NCI-H2107 treated with DMSO at 0.1 percent for 48 hours (cell line): ENCODE data around the gene CPSF2.
"Not testable (repeated sequence)": the region's sequence is repeated elsewhere in the genome, so short reads cannot be mapped to it uniquely, and the experiment has no call there.

Experiments
- DNase-seq: peaks from one replicate; lab custom pipeline; 2025; ENCODE audit not compliant: unreplicated experiment; lab: John Stamatoyannopoulos, UW

CPSF2 gene

GRCh38 chr14:92154283-92154942 is 32.6 kb downstream of the CPSF2 start:
- no peak for DNase-seq

DNA sequence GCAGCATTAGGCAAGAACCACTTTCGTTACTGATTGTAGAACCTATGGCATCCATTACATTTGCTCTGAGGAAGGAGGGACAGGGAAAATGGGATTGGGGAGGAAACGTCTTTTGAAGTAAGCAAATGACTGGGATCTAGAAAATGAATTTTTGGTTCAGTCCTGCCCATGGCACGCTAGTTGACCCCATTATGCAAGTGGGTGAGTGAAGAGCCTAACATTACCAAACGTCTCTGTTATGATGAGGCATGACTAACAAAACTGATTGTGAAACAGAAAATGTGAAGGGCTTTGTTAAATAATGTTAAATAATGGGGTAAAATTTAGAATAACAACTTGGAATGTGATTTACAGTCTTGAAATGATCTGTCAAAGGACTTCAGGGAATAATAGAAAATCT is 38.9 kb downstream of the CPSF2 start:
- DNase-seq: no peak

GRCh38 chr14:92161521-92161920 is 39.8 kb downstream of the CPSF2 start:
- no peak for DNase-seq

DNA sequence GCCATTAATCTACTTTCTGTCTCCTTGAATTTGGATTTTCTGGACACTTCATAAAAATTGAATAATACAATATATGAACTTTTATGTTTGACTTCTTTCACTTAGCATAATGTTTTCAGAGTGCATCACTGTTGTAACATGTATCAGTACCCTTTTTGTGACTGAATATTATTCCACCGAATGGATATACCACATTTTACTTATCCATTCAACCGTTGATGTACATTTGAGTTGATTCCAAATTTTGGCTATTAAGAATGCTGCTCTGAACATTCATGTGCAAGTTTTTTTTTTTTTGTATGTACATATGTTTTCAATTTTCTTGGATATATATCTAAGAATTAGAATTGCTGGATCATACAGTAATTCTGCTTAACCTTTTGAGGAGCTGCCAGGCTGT is 43.2 kb downstream of the CPSF2 start:
- no peak for DNase-seq

DNA sequence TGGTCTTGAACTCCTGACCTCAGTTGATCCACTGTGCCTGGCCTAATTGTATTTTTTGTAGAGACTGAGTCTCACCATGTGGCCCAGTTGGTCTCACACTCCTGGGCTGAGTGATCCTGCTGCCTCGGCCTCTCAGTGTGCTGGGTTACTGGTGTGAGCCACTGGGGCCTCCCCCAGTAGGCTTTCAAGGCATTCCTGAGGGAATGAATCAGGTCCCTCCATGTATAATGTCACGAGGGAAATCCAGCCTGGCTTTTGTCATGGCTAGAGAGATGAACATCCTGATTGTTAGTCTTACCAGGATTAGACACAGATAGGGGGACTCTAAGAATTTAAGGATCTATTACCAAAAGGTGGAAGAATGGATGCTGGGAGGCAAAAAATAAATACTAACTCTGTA is 51.9 kb downstream of the CPSF2 start:
- DNase-seq: no peak

- no peak for DNase-seq
Measured at GRCh38 chr14:92175811-92176210, 54.0 kb downstream of the CPSF2 start.

DNA sequence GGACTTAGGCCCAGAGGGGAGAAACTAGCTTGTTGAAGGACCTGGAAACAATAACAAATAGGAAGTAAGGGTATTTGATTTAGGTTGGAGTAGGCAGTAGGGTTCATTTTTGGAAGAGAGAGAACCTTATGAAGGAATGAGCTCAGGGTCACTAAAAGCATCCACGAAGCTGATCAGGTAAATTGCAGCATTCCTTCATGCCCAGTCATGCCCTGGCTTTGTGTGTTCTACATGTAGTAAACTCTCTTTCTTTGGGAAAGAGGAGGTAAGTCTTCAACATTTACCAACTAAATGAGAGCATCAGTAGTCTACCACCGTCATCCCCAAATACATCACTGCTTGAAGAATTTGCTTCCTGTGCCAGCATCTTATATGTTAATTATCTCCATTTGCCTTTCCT is 54.7 kb downstream of the CPSF2 start:
- DNase-seq: no peak

DNA sequence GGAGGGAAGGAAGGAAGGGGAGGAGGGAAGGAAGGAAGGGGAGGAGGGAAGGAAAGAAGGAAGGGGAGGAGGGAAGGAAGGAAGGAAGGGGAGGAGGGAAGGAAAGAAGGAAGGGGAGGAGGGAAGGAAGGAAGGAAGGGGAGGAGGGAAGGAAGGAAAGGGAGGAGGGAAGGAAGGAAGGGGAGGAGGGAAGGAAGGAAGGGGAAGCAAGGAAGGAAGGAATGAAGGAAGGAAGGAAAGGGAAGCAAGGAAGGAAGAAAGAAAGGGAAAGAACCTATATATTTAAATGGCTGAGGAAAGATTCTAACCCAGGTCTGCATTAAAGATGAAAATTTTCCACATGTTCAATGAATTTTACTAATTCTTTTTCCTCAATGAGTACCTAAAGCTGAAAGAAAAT is 57.4 kb downstream of the CPSF2 start:
- DNase-seq: not testable (repeated sequence)

DNA sequence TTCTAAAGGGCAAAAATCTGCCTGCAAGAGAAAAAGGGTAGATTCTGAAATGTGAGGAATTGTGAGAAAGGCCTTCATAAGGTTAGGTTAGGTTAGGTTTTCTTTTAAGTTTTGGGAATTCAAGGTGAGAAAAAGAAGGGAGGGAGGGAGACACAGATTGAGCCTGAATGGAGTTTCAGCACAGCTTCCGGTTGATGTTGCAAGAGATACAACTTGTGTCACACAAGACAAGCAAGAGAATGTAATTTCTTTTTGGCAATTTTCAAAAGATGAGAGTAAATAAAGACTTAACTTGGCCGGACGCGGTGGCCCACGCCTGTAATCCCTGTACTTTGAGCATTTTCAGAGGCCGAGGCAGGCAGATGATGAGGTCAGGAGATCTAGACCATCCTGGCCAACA is 63.8 kb downstream of the CPSF2 start:
- no peak for DNase-seq

GRCh38 chr14:92187616-92188015 is 65.8 kb downstream of the CPSF2 start:
- not testable (repeated sequence) for DNase-seq

- DNase-seq: no peak
Measured at GRCh38 chr14:92190768-92191167, 69.0 kb downstream of the CPSF2 start.

DNA sequence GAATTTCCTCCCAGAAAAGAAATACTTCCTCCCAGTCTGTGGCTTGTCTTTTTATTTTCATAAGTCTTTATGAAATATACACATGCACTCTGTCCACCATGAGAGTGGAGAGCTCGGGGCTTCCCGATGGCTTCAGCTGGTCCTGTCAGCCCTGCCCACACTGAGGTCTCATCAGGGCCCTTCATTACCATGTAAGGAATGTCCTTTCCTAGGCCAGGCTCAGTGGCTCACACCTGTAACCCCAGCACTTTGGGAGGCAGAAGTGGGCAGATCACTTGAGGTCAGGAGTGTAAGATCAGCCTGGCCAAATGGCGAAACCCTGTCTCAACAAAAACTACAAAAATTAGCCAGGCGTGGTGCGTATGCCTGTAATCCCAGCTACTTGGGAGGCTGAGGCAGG is 77.0 kb downstream of the CPSF2 start:
- DNase-seq: no peak

GRCh38 chr14:92199763-92200162 is 78.0 kb downstream of the CPSF2 start:
- no peak for DNase-seq

GRCh38 chr14:92203116-92203515 is 81.3 kb downstream of the CPSF2 start:
- DNase-seq: no peak

DNA sequence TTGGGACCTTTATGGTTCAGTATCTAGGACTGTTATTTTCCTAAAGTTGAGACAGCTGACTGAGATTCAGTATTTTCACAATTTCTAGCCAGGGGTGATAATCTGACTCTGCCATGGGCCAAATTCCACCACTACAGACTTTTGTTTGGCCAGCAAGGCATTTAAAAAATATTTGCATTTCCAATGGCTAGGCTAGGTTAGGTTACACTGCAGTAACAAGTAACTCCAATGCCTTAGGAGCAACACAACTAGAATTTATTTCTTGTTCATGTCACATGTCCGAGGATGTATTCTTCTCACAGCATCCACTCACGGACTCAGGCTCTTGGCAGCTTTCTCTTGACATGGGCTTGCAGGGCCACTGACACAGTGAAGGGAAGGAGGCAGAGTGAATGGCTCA is 83.0 kb downstream of the CPSF2 start:
- no peak for DNase-seq

DNA sequence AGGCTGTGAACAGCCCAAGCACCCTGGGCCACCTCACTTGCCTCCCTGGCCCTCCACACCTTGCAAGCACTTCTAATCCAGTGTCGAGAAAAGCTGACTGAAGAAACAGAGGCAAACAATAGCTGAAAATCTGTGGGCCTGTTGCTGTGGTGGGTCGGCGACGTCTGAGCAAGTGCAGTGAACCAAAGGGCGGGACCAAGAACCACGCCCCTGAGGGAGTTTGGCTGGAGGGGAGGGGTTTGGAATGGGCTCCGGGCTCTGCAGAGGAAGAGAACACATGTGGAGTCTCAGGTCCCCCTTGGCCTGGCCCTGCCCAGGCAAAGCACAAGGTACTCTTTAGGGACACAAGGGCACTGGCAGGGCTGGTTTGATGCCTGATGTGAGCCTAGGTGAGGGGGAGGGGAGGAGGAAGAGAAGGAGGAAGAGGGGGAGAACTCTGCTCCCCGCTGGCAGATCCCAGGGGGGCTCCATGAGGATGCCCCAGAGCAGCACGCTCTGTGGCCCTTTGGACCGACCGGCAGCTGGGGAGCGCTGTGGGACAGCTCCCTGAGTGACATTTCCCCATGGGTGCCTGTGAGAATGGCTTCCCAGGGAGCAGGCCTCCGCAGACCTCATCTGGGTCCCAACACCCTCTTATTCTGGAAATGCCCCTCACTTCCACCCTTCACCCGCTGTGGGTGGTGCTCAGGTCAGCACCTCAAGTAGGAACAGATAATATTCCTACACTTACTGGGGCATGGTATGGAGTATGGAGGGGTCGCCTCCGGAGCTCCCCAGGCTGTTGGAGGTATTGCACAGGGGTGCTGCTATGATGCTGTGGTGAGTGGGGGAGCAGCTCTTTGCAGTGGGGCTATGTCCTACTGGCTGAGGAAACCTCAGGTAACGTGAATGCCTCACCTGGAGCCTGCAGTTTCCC is 85.5 kb downstream of the CPSF2 start:
- DNase-seq: no peak

DNA sequence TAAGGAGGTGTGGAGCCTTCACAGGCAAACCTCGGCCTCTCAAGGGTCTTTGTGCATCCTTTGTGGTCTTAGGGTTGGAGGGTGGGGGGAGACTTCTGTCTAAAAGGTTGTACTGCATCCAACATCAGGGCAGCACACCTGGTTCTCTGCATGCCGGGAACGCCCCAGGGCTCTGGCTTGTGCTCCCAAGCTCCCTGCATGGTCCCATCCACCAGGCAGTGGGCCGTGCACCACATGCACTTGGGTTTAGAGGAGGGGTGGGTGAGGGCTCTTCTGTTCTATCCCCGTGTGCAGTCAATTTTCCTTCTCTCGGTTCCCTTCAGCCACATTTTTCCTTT is 86.1 kb downstream of the CPSF2 start:
- DNase-seq: no peak

DNA sequence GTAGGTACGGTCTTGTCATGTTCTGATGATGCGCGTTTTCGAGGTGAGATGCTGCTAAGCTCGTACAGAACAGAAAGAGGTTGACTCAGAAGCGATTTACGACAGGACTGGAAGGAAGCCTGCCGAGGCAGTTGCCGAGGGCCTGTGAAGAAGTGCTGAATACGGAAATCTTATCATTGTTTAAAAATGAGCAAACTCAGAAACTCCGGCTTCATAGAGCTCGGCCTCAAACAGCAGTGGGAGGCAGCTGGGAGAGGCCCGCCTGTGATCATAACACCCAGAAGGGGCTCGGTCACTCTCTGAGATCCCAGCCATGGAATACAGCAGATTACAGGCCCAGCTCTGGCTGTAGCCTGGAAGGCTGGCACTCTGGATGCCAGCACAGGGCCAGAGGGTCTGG is 87.4 kb downstream of the CPSF2 start:
- DNase-seq: no peak

DNA sequence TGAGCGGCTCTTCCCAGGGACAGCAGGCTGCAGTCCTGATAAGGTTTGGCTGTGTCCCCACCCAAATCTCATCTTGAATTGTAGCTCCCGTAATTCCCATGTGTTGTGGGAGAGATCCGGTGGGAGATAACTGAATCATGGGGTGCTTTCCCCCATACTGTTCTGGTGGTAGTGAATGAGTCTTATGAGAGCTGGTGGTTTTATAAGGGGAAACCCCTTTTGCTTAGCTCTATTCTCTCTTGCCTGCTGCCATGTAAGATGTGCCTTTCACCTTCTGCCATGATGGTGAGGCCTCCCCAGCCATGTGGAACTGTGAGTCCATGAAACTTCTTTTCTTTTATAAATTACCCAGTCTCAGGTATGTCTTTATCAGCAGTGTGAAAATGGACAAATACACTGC is 91.4 kb downstream of the CPSF2 start:
- DNase-seq: not testable (repeated sequence)

DNA sequence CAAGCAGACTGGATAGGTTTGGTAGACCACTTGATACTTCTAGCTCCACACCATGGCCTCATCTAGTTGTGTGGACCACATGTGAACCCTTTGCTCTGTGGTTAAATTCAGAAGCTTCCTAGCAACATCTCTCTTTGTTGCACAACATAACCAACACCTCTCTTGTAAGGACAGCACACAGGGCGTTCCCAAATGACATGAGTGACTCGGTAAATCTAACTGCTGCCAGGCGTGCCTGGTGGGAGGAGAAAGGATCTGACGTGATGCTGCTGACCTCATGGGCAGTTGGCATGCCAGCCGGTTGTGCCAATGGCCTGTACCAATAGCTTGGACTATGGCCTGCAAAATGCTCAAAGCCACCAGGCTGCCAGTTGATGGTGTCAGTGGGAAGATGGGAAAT is 93.8 kb downstream of the CPSF2 start:
- DNase-seq: no peak

DNA sequence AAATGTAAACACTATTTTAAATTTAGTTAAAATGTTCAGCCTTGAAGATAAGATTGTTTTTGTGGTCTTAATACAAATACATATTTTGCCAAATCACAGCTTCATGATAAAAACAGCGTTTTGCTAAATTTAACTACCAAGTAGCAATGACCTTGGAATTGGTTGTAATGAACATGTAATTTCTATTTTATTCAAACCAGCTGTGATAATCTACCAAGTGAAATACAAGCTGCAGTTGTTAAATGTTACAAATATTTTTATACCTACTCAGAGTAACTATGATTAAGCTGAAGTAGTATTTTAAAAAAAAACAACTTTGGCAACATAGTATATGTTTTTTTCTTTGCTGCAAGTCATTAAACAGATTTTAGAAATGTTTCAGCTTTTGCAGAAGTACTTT is 96.2 kb downstream of the CPSF2 start:
- DNase-seq: no peak
